A549 treated with ZK216348 at 1 μM for 4 hours (cell line): ENCODE data around the gene ZNF541. TPM values are rescaled to one million over a fixed set of nuclear protein-coding genes. Genes with fewer than 3 reads are reported as not detected.

Experiments
- total RNA-seq: library from RNA; stranded (reverse); fragments of 200-300 nt; extraction: Qiagen RNA extraction; gene quantifications from 5 replicates; pipeline ENCODE4 v1.2.3, GENCODE V29; 2022; ENCODE audit warnings: low read depth

Gene ZNF541, protein sequence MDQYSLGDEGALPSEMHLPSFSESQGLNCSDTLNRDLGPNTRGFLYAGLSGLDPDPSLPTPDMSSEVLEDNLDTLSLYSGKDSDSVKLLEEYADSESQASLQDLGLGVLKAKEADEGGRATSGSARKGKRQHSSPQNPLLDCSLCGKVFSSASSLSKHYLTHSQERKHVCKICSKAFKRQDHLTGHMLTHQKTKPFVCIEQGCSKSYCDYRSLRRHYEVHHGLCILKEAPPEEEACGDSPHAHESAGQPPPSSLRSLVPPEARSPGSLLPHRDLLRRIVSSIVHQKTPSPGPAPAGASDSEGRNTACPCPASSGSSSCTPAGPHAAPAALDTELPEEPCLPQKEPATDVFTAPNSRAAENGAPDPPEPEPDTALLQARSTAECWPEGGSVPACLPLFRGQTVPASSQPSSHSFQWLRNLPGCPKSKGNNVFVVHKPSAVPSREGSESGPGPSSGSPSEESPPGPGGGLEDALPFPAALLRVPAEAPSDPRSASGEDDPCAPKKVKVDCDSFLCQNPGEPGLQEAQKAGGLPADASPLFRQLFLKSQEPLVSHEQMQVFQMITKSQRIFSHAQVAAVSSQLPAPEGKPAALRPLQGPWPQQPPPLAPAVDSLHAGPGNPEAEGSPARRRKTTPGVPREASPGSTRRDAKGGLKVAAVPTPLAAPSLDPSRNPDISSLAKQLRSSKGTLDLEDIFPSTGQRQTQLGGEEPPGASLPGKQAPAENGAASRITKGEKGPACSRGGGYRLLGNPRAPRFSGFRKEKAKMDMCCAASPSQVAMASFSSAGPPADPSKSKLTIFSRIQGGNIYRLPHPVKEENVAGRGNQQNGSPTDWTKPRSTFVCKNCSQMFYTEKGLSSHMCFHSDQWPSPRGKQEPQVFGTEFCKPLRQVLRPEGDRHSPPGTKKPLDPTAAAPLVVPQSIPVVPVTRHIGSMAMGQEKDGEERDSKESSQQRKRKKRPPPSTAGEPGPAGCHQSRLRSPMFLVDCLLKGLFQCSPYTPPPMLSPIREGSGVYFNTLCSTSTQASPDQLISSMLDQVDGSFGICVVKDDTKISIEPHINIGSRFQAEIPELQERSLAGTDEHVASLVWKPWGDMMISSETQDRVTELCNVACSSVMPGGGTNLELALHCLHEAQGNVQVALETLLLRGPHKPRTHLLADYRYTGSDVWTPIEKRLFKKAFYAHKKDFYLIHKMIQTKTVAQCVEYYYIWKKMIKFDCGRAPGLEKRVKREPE (N-terminal part only)
- not detected in 5 replicates for total RNA-seq

GRCh38 chr19:47573071-47574026, at the start of gene ZNF541:
TSS of gene ZNF541 (minus strand) at chr19:47573148. CDS start at chr19:47555856, 17,292 bp downstream.

GRCh38 chr19:47608969-47609905, 36.3 kb upstream of the ZNF541 start, which contains the start of gene BICRA:
TSS of gene BICRA (plus strand) at chr19:47609134. CDS start at chr19:47673575, 64,441 bp downstream.

Other genes with a start within 250 kb of the ZNF541 start
- 3.1 to 10.0 TPM (median 7.5 TPM) in 5 replicates for gene C5AR2, start 241.0 kb downstream of the ZNF541 start, total RNA-seq
- gene DHX34, start 223.8 kb downstream of the ZNF541 start, total RNA-seq, result 18.3 to 41.9 TPM (median 38.6 TPM) in 5 replicates
- 28.9 to 46.6 TPM (median 36.9 TPM) in 5 replicates for gene MEIS3, start 153.6 kb downstream of the ZNF541 start, total RNA-seq
- gene SLC8A2, start 101.3 kb downstream of the ZNF541 start, total RNA-seq, result 0.18 to 1.1 TPM (median 0.40 TPM) in 5 replicates
- 18.5 to 21.5 TPM (median 19.6 TPM) in 5 replicates for gene KPTN, start 88.9 kb downstream of the ZNF541 start, total RNA-seq
- 84.2 to 111 TPM (median 92.8 TPM) in 5 replicates for gene NAPA, start 58.1 kb downstream of the ZNF541 start, total RNA-seq
- 8.5 to 17.5 TPM (median 15.3 TPM) in 5 replicates for gene BICRA, start 36.0 kb upstream of the ZNF541 start, total RNA-seq
- gene EHD2, start 140.3 kb upstream of the ZNF541 start, total RNA-seq, result 98.0 to 174 TPM (median 156 TPM) in 5 replicates
- 239 to 342 TPM (median 263 TPM) in 5 replicates for gene NOP53, start 172.4 kb upstream of the ZNF541 start, total RNA-seq
- gene SELENOW, start 205.6 kb upstream of the ZNF541 start, total RNA-seq, result 84.6 to 175 TPM (median 152 TPM) in 5 replicates
- gene TPRX1, start 231.4 kb upstream of the ZNF541 start, total RNA-seq, result not detected in 5 replicates
- not detected in 5 replicates for gene CRX, start 248.8 kb upstream of the ZNF541 start, total RNA-seq